HG02588 (cell line): Measurements from ENCODE around the gene CLN6.
"Not testable (repeated sequence)": the region's sequence is repeated elsewhere in the genome, so short reads cannot be mapped to it uniquely, and the experiment has no call there.

ENCODE experiments used
- ATAC-seq: cut with Tn5 transposase; IDR thresholded peaks from one replicate; pipeline ENCODE4 v1.9.1; 2021; ENCODE audit warnings: mild to moderate bottlenecking, moderate library complexity; ENCODE audit not compliant: unreplicated experiment

Gene CLN6

GRCh38 chr15:68224108-68224507 is 5.4 kb downstream of the CLN6 start:
- no peak for ATAC-seq

- no peak for ATAC-seq
Measured at GRCh38 chr15:68223171-68223570, 6.4 kb downstream of the CLN6 start.

GRCh38 chr15:68222432-68222743 is 7.1 kb downstream of the CLN6 start:
- ATAC-seq: not testable (repeated sequence)

GRCh38 chr15:68221530-68222431 is 7.7 kb downstream of the CLN6 start:
- not testable (repeated sequence) for ATAC-seq

GRCh38 chr15:68220967-68221366 is 8.6 kb downstream of the CLN6 start:
- ATAC-seq: no peak

- ATAC-seq: no peak
Measured at GRCh38 chr15:68220489-68220888, 9.0 kb downstream of the CLN6 start.

- no peak for ATAC-seq
Measured at GRCh38 chr15:68218847-68219798, 10.4 kb downstream of the CLN6 start.

GRCh38 chr15:68218331-68218730 is 11.2 kb downstream of the CLN6 start:
- ATAC-seq: no peak

- ATAC-seq: no peak
Measured at GRCh38 chr15:68217341-68217740, 12.2 kb downstream of the CLN6 start.

- ATAC-seq: no peak
Measured at GRCh38 chr15:68214838-68215254, 14.7 kb downstream of the CLN6 start.

GRCh38 chr15:68213991-68214837 is 15.3 kb downstream of the CLN6 start:
- ATAC-seq: no peak

- not testable (repeated sequence) for ATAC-seq
Measured at GRCh38 chr15:68213491-68213845, 16.1 kb downstream of the CLN6 start.

GRCh38 chr15:68211656-68212320 is 17.7 kb downstream of the CLN6 start:
- no peak for ATAC-seq

- no peak for ATAC-seq
Measured at GRCh38 chr15:68210821-68211655, 18.5 kb downstream of the CLN6 start.

GRCh38 chr15:68210409-68210756 is 19.1 kb downstream of the CLN6 start:
- no peak for ATAC-seq

- peak; percentile 48 for ATAC-seq
Measured at GRCh38 chr15:68209735-68210408, 19.7 kb downstream of the CLN6 start.

GRCh38 chr15:68209272-68209671 is 20.3 kb downstream of the CLN6 start:
- no peak for ATAC-seq

GRCh38 chr15:68208636-68209240 is 20.8 kb downstream of the CLN6 start:
- no peak for ATAC-seq

GRCh38 chr15:68208136-68208535 is 21.4 kb downstream of the CLN6 start:
- no peak for ATAC-seq
